ENCODE measurements around the gene NFKBIB. TPM values are rescaled to one million over a fixed set of nuclear protein-coding genes. Genes with fewer than 3 reads are reported as not detected.
A peak's percentile ranks its signal among the peaks of the same experiment; 100 is the strongest.

Gene NFKBIB
- total RNA-seq, 4 donors from 2014 or later, result 6.2 to 53.9 (median 29.4) TPM

DNA sequence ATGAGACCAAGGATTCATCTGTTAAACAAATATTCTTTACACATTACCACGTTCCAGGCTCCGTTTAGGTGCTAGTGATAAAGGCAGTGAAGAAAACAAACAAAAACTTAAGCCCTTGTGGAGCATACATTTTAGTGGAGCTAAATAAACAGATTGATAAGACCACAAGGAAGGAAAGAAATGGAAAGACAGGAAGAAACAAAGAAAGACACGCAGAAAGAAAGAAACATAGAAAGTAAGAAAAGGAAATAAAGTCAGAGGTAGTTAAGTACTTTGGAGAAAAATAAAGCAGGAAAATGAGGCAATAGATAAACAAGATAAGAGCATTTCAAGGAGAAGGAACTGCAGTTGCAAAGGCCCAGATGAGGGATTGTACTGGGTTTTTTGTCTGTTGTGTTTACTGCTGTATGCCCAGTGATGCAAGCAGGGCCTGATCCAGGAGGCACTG lies 998 bp downstream of the NFKBIB start:
- Histone ChIP-seq H3K27ac (peak overlapping the region; percentile 91 to 94 (median 93)), H3K4me1 (peaks cover 7 to 28% (median 20%) of the 10 kb centered on the region in 4 donors), H3K9me3 (no peaks in the 10 kb centered on the region), H3K27me3 (no peaks in the 10 kb centered on the region), H3K4me3 (peak overlapping the region in 3 of 4 donors; percentile 79 to 93 (median 89)), H3K36me3 (peaks cover 0 to 8% (median 2%) of the 10 kb centered on the region in 4 donors)
- no peak for TF ChIP-seq CTCF (IDR thresholded peaks at IDR 0.05)
- no peak for TF ChIP-seq POLR2A (IDR thresholded peaks at IDR 0.05)
- no peak for TF ChIP-seq POLR2AphosphoS5 (IDR thresholded peaks at IDR 0.05)
- TF ChIP-seq EP300 (IDR thresholded peaks at IDR 0.05; ENCODE audit: low read depth), result no peak
- in situ Hi-C loops (cut with MboI; ENCODE audit: low pct_ligation_motif_present in 1 of 4, low pct_unique_long_range_greater_than_20kb in 1 of 4, low sequenced_read_pairs in 3 of 4) (no loop called here), intact Hi-C loops (cut with DNase I; ENCODE audit: low total_unique reads) (no loop called here)
- WGBS, 2 donors (ENCODE audit: low coverage in 1 of 2), result 19 to 29% methylated on average over 2 to 3 of the region's 3 CpGs
- no peak for DNase-seq

GRCh38 chr19:38901683-38902082 lies 1.9 kb downstream of the NFKBIB start:
- no peak for DNase-seq
- peaks cover 0 to 9% (median 2%) of the 10 kb centered on the region in 4 donors for H3K36me3 ChIP-seq
- intact Hi-C loops (cut with DNase I; ENCODE audit: low total_unique reads), result no loop called here
- no peaks in the 10 kb centered on the region for H3K9me3 ChIP-seq
- no peak overlapping the region for H3K4me3 ChIP-seq
- in situ Hi-C loops (cut with MboI; ENCODE audit: low pct_ligation_motif_present in 1 of 4, low pct_unique_long_range_greater_than_20kb in 1 of 4, low sequenced_read_pairs in 3 of 4), result no loop called here
- H3K27ac ChIP-seq, result no peak overlapping the region
- 100% methylated on average over 1 of the region's 1 CpG; no CpG with 5 or more reads in 1 of the 2 donors for WGBS, 2 donors (ENCODE audit: low coverage in 1 of 2)
- H3K27me3 ChIP-seq, result no peaks in the 10 kb centered on the region
- no peak for TF ChIP-seq CTCF (IDR thresholded peaks at IDR 0.05)
- no peak for TF ChIP-seq POLR2AphosphoS5 (IDR thresholded peaks at IDR 0.05)
- TF ChIP-seq EP300 (IDR thresholded peaks at IDR 0.05; ENCODE audit: low read depth), result no peak
- TF ChIP-seq POLR2A (IDR thresholded peaks at IDR 0.05), result no peak
- peaks cover 7 to 28% (median 20%) of the 10 kb centered on the region in 4 donors for H3K4me1 ChIP-seq

DNA sequence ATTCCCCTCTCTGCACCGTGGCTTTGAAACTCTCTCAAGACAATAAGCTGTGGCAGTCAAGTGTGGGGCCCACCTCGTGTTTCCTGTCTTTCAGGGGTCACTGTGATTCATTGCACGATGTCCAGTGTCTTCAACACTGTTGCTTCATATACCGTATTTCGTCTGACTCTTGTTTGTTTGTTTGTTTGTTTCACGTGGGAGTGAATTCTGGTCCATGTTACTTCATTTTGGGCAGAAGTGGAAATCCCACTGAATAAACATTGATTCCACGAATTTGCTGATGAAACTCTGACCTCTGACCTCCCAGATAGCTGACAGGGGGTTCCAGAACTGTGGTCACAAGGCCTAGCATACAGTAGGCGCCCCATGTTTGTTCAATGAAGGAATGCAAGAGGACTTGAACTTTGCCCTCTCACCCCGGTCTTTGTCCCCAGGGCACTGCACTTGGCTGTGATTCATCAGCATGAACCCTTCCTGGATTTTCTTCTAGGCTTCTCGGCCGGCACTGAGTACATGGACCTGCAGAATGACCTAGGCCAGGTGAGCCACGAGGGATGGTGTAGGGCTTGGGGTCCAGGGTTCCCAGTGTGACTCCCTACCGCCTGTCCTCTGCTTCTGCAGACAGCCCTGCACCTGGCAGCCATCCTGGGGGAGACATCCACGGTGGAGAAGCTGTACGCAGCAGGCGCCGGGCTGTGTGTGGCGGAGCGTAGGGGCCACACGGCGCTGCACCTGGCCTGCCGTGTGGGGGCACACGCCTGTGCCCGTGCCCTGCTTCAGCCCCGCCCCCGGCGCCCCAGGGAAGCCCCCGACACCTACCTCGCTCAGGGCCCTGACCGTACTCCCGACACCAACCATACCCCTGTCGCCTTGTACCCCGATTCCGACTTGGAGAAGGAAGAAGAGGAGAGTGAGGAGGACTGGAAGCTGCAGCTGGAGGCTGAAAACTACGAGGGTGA lies 5.1 kb downstream of the NFKBIB start:
- Histone ChIP-seq H3K4me1 (peaks cover 0 to 15% (median 10%) of the 10 kb centered on the region in 4 donors), H3K27me3 (no peaks in the 10 kb centered on the region), H3K9me3 (no peaks in the 10 kb centered on the region), H3K36me3 (peaks cover 0 to 23% (median 6%) of the 10 kb centered on the region in 4 donors), H3K27ac (no peak overlapping the region), H3K4me3 (no peak overlapping the region)
- no peak for TF ChIP-seq CTCF (IDR thresholded peaks at IDR 0.05)
- no peak for TF ChIP-seq EP300 (IDR thresholded peaks at IDR 0.05; ENCODE audit: low read depth)
- no peak for TF ChIP-seq POLR2AphosphoS5 (IDR thresholded peaks at IDR 0.05)
- TF ChIP-seq POLR2A (IDR thresholded peaks at IDR 0.05), result no peak
- in situ Hi-C loops (cut with MboI; ENCODE audit: low pct_ligation_motif_present in 1 of 4, low pct_unique_long_range_greater_than_20kb in 1 of 4, low sequenced_read_pairs in 3 of 4), result no loop called here
- 58 to 87% methylated on average over 7 to 33 of the region's 35 CpGs for WGBS, 2 donors (ENCODE audit: low coverage in 1 of 2)
- no peak for DNase-seq
- intact Hi-C loops (cut with DNase I; ENCODE audit: low total_unique reads), result no loop called here

DNA sequence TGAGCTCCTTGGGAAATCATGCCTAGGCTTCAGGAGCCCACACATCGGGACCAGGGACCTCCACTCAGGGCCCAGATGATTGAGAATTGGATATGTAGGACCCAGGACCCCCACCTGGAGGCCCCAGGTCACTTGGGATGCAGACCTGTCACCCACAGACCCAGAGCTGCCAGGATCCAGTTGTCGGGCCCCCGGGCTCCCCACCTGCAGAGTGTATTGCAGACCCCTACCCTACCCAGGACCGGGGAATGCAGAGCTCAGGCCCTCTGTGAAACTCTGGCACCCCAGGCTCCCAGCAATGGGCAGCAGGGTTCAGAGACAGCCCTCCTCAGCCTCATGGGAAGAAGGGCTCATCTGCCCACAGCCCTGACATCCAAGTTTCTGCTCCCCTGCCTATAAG lies 5.9 kb downstream of the NFKBIB start:
- DNase-seq, result no peak
- H3K4me3 ChIP-seq, result no peak overlapping the region
- intact Hi-C loops (cut with DNase I; ENCODE audit: low total_unique reads), result no loop called here
- no peak overlapping the region for H3K27ac ChIP-seq
- in situ Hi-C loops (cut with MboI; ENCODE audit: low pct_ligation_motif_present in 1 of 4, low pct_unique_long_range_greater_than_20kb in 1 of 4, low sequenced_read_pairs in 3 of 4), result no loop called here
- WGBS, 2 donors (ENCODE audit: low coverage in 1 of 2), result 96% methylated on average over 4 of the region's 4 CpGs; no CpG with 5 or more reads in 1 of the 2 donors
- H3K9me3 ChIP-seq, result no peaks in the 10 kb centered on the region
- no peaks in the 10 kb centered on the region for H3K27me3 ChIP-seq
- peaks cover 0 to 11% (median 7%) of the 10 kb centered on the region in 4 donors for H3K4me1 ChIP-seq
- H3K36me3 ChIP-seq, result peaks cover 0 to 23% (median 6%) of the 10 kb centered on the region in 4 donors
- TF ChIP-seq EP300 (IDR thresholded peaks at IDR 0.05; ENCODE audit: low read depth) (no peak), CTCF (IDR thresholded peaks at IDR 0.05) (no peak), POLR2A (IDR thresholded peaks at IDR 0.05) (no peak), POLR2AphosphoS5 (IDR thresholded peaks at IDR 0.05) (no peak)
